DND-41 (cell line): ENCODE data around the gene METTL15.

Experiments
- CTCF ChIP-seq: IDR thresholded peaks from 2 replicates; pipeline ENCODE4 v1.5.1; 2012; ENCODE audit warnings: borderline replicate concordance, low read length, moderate library complexity, mild to moderate bottlenecking; ENCODE audit not compliant: poor library complexity, severe bottlenecking; ENCODE audit errors: extremely low read depth
- EZH2 ChIP-seq: IDR thresholded peaks from 3 replicates; pipeline ENCODE4 v1.6.1; 2012; ENCODE audit warnings: borderline replicate concordance, low read depth, mild to moderate bottlenecking, moderate library complexity, low read length, inconsistent platforms; ENCODE audit not compliant: severe bottlenecking

- TF ChIP-seq CTCF = no peak
- TF ChIP-seq EZH2 = no peak
These were observed 29.2 kb downstream of the METTL15 start for GRCh38 chr11:28137366-28137765.
